CD4-positive, alpha-beta T cell treated with Interleukin-10 for 1 hour (primary cell): ENCODE measurements around the gene ACTN2.
"Not testable (repeated sequence)": the region's sequence is repeated elsewhere in the genome, so short reads cannot be mapped to it uniquely, and the experiment has no call there.

Experiments
- DNase-seq: peaks from one replicate; pipeline ENCODE4 v3.0.0-alpha.2; 2020

ACTN2 gene

GRCh38 chr1:236685917-236686814 lies at the start of gene ACTN2:
ACTN2 (plus strand) TSS chr1:236686499; CDS start chr1:236686674, 175 bp downstream.
- DNase-seq: peak; percentile 61

GRCh38 chr1:236638945-236639344 lies 47.4 kb upstream of the ACTN2 start:
- DNase-seq: no peak

GRCh38 chr1:236639686-236640085 lies 46.6 kb upstream of the ACTN2 start:
- DNase-seq: no peak

- no peak for DNase-seq
Measured at GRCh38 chr1:236642763-236643162, 43.5 kb upstream of the ACTN2 start.

- no peak for DNase-seq
Measured at GRCh38 chr1:236645016-236645680, 41.2 kb upstream of the ACTN2 start.

- no peak for DNase-seq
Measured at GRCh38 chr1:236654511-236654910, 31.8 kb upstream of the ACTN2 start.

GRCh38 chr1:236654957-236655356 lies 31.3 kb upstream of the ACTN2 start:
- no peak for DNase-seq

GRCh38 chr1:236657398-236657797 lies 28.9 kb upstream of the ACTN2 start:
- no peak for DNase-seq

- no peak for DNase-seq
Measured at GRCh38 chr1:236659792-236660587, 26.3 kb upstream of the ACTN2 start.

- no peak for DNase-seq
Measured at GRCh38 chr1:236663934-236664333, 22.4 kb upstream of the ACTN2 start.

- DNase-seq: not testable (repeated sequence)
Measured at GRCh38 chr1:236668909-236669308, 17.4 kb upstream of the ACTN2 start.

- DNase-seq: no peak
Measured at GRCh38 chr1:236670060-236670459, 16.2 kb upstream of the ACTN2 start.

- DNase-seq: no peak
Measured at GRCh38 chr1:236673289-236673919, 12.9 kb upstream of the ACTN2 start.

GRCh38 chr1:236677641-236678235 lies 8.6 kb upstream of the ACTN2 start:
- DNase-seq: no peak

GRCh38 chr1:236681219-236681618 lies 5.1 kb upstream of the ACTN2 start:
- DNase-seq: no peak

GRCh38 chr1:236685205-236685916 lies 938 bp upstream of the ACTN2 start:
- DNase-seq: no peak

- no peak for DNase-seq
Measured at GRCh38 chr1:236686815-236687160, 489 bp downstream of the ACTN2 start.

- no peak for DNase-seq
Measured at GRCh38 chr1:236687273-236687672, 974 bp downstream of the ACTN2 start.

- DNase-seq: no peak
Measured at GRCh38 chr1:236688705-236689104, 2.4 kb downstream of the ACTN2 start.

GRCh38 chr1:236689713-236690569 lies 3.6 kb downstream of the ACTN2 start:
- no peak for DNase-seq

- no peak for DNase-seq
Measured at GRCh38 chr1:236691348-236691747, 5.0 kb downstream of the ACTN2 start.
